ENCODE data around the gene EYS. TPM values are rescaled to one million over a fixed set of nuclear protein-coding genes. Genes with fewer than 3 reads are reported as not detected.
"Not testable (repeated sequence)": the region's sequence is repeated elsewhere in the genome, so short reads cannot be mapped to it uniquely, and the experiment has no call there.

The EYS gene
- total RNA-seq, 2 experiments from 2014 or later = not detected

DNA sequence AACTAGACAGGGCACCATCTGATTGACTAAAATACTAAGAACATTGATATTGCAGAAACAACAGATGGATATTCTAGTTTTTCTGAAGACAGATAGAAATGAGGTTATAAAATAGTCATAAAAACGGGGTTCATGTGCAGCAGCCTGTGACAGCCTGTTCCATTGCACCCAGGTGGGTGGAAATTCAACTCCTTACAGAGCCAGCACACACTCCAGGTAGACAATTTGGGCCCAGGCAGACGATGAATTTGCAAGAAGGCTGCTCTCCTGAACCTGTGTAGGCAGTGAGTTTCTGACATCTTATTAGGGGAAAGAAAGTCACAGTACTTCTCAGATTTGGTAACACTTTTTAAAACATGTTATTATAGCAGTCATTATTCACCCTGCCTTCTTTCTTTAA is 1657.3 kb downstream of the EYS start:
- H3K9me3 Mint-ChIP-seq = no peaks in the 10 kb centered on the region
- no peaks in the 10 kb centered on the region for H3K4me1 Mint-ChIP-seq
- H3K4me3 Mint-ChIP-seq = no peak overlapping the region
- ATAC-seq (ENCODE audit: low read depth) = no peak
- no peaks in the 10 kb centered on the region for H3K36me3 Mint-ChIP-seq
- DNase-seq = no peak
- H3K27ac Mint-ChIP-seq = no peak overlapping the region
- POLR2A ChIA-PET = no interaction called here
- H3K27me3 Mint-ChIP-seq = no peaks in the 10 kb centered on the region

DNA sequence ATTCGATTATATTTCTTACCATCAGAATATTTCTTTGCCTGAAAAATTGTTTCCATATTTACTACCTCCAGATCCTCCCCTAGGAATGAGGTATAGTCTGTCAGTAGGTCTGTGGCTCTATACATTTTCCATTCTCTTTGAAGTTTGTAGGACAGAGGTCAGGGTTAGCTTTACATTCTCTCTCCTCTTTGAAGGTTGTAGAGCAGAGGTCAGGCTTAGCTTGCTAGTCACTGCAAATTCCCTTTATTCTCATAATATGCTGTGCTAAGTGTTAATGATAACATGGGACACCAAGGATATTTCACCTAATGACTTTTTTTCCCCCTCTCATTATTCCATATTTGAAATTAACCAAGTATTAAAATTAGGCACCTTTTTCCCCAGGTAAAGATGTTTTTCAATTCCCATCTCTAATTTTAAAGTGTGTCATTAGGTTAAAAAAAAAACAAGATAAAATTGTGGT is 1660.2 kb downstream of the EYS start:
- no peaks in the 10 kb centered on the region for H3K9me3 Mint-ChIP-seq
- H3K27ac Mint-ChIP-seq = no peak overlapping the region
- ATAC-seq (ENCODE audit: low read depth) (no peak), DNase-seq (no peak)
- no peaks in the 10 kb centered on the region for H3K36me3 Mint-ChIP-seq
- H3K4me3 Mint-ChIP-seq = no peak overlapping the region
- no peaks in the 10 kb centered on the region for H3K4me1 Mint-ChIP-seq
- POLR2A ChIA-PET = no interaction called here
- no peaks in the 10 kb centered on the region for H3K27me3 Mint-ChIP-seq

GRCh38 chr6:64041373-64041772 is 1665.7 kb downstream of the EYS start:
- H3K36me3 Mint-ChIP-seq = no peaks in the 10 kb centered on the region

DNA sequence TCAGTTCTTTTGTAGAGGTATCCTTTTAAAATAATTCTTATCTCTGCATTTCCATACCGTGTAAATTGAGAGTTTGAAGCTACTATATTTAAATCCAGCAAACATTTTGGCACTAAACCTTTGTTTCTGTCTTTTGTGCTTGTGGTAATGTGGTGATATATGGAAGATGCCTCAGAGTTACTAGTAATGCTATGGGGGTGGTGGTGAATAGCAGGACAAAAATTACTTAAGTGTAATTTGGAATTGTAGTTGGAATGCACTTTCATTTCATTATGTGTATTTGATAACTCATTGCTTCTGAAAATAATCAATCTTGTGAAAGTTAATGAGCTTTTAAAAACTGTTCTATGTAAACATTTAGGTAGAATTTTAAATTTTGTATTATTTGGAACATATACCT is 1666.9 kb downstream of the EYS start:
- DNase-seq (no peak), ATAC-seq (ENCODE audit: low read depth) (no peak)
- POLR2A ChIA-PET = no interaction called here
- no peaks in the 10 kb centered on the region for H3K36me3 Mint-ChIP-seq
- no peak overlapping the region for H3K27ac Mint-ChIP-seq
- no peaks in the 10 kb centered on the region for H3K27me3 Mint-ChIP-seq
- H3K4me1 Mint-ChIP-seq = no peaks in the 10 kb centered on the region
- H3K4me3 Mint-ChIP-seq = no peak overlapping the region
- H3K9me3 Mint-ChIP-seq = no peaks in the 10 kb centered on the region

More at GRCh38 chr6:64041373-64041772, 1665.7 kb downstream of the EYS start:
- ATAC-seq (ENCODE audit: low read depth) (no peak), DNase-seq (no peak)
- Mint-ChIP-seq H3K27ac (no peak overlapping the region), H3K4me3 (no peak overlapping the region), H3K9me3 (no peaks in the 10 kb centered on the region), H3K27me3 (no peaks in the 10 kb centered on the region), H3K4me1 (no peaks in the 10 kb centered on the region)
- POLR2A ChIA-PET = no interaction called here

GRCh38 chr6:64037427-64037826 is 1669.6 kb downstream of the EYS start:
- H3K4me1 Mint-ChIP-seq = no peaks in the 10 kb centered on the region
- DNase-seq (no peak), ATAC-seq (ENCODE audit: low read depth) (no peak)
- POLR2A ChIA-PET = no interaction called here
- no peaks in the 10 kb centered on the region for H3K9me3 Mint-ChIP-seq
- H3K27ac Mint-ChIP-seq = no peak overlapping the region
- no peaks in the 10 kb centered on the region for H3K36me3 Mint-ChIP-seq
- no peaks in the 10 kb centered on the region for H3K27me3 Mint-ChIP-seq
- no peak overlapping the region for H3K4me3 Mint-ChIP-seq

DNA sequence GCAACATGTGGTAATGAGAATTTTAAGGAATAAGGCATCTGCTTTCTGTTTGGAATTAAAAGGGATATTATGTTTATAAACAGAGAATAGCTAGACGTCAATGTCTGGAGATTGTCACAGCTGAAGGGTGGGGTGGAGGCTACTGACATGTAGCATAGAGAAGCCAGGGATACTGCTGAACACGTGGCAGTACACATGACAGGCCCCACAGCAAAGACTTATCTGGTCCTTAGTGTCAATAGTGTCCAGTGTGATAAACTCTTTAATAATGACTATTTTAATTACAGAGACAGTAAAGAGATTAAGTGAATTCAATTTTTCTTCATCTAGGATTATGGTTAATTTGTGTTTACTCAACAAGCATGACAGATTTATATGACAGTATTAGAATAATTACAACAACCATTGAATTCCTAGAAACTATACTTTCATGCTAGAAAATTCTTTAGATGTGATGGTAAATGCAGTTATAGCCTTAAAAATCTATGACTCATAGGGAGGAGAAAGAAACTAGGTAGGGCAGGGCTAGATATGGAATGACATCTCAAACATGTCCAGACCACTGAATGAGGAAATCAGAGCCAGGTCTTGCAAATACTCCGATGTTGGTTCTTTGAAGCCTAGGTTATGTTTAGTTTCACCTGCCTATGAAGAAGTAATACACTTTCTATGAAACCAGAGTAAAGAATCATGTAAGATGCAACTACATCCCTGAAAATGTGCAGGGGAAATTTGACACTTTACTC is 1671.9 kb downstream of the EYS start:
- H3K4me1 Mint-ChIP-seq = no peaks in the 10 kb centered on the region

GRCh38 chr6:64034291-64034690 is 1672.7 kb downstream of the EYS start:
- Mint-ChIP-seq H3K27ac (no peak overlapping the region), H3K9me3 (peaks cover 1% of the 10 kb centered on the region), H3K36me3 (no peaks in the 10 kb centered on the region), H3K4me1 (no peaks in the 10 kb centered on the region), H3K4me3 (no peak overlapping the region), H3K27me3 (no peaks in the 10 kb centered on the region)
- POLR2A ChIA-PET = no interaction called here
- DNase-seq (no peak), ATAC-seq (ENCODE audit: low read depth) (no peak)

More for the DNA sequence above, 1671.9 kb downstream of the EYS start:
- ATAC-seq (ENCODE audit: low read depth) (no peak), DNase-seq (no peak)
- H3K9me3 Mint-ChIP-seq = no peaks in the 10 kb centered on the region
- no peak overlapping the region for H3K27ac Mint-ChIP-seq
- POLR2A ChIA-PET = no interaction called here
- no peak overlapping the region for H3K4me3 Mint-ChIP-seq
- no peaks in the 10 kb centered on the region for H3K27me3 Mint-ChIP-seq
- H3K36me3 Mint-ChIP-seq = no peaks in the 10 kb centered on the region

GRCh38 chr6:64030950-64031618 is 1675.9 kb downstream of the EYS start:
- not testable (repeated sequence) for H3K4me3 Mint-ChIP-seq, H3K27me3 Mint-ChIP-seq

DNA sequence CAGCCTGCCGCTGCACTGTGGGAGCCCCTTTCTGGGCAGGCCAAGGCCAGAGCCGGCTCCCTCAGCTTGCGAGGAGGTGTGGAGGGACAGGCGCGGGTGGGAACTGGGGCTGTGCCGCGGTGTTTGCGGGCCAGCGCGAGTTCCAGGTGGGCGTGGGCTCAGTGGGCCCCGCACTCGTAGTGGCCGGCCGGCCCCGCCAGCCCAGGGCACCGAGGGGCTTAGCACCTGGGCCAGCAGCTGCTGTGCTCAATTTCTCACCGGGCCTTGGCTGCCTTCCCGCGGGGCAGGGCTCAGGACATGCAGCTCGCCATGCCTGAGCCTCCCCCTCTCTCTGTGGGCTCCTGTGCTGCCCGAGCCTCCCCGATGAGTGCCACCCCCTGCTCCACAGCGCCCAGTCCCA is 1683.3 kb downstream of the EYS start:
- DNase-seq (no peak), ATAC-seq (ENCODE audit: low read depth) (no peak)
- no peak overlapping the region for H3K27ac Mint-ChIP-seq
- no peaks in the 10 kb centered on the region for H3K4me1 Mint-ChIP-seq
- H3K36me3 Mint-ChIP-seq = no peaks in the 10 kb centered on the region
- POLR2A ChIA-PET = no interaction called here
- no peaks in the 10 kb centered on the region for H3K9me3 Mint-ChIP-seq
- H3K4me3 Mint-ChIP-seq = no peak overlapping the region
- no peaks in the 10 kb centered on the region for H3K27me3 Mint-ChIP-seq

More at GRCh38 chr6:64030950-64031618, 1675.9 kb downstream of the EYS start:
- H3K36me3 Mint-ChIP-seq; POLR2A ChIA-PET; ATAC-seq (ENCODE audit: low read depth); DNase-seq; H3K9me3 Mint-ChIP-seq; H3K27ac Mint-ChIP-seq; H3K4me1 Mint-ChIP-seq: not testable (repeated sequence)

GRCh38 chr6:64014595-64014994 is 1692.4 kb downstream of the EYS start:
- no peak for DNase-seq
- Mint-ChIP-seq H3K27me3 (peaks cover 2% of the 10 kb centered on the region), H3K27ac (no peak overlapping the region), H3K4me3 (no peak overlapping the region), H3K4me1 (peaks cover 1% of the 10 kb centered on the region), H3K9me3 (no peaks in the 10 kb centered on the region), H3K36me3 (no peaks in the 10 kb centered on the region)
- POLR2A ChIA-PET = no interaction called here
- ATAC-seq (ENCODE audit: low read depth) = no peak

DNA sequence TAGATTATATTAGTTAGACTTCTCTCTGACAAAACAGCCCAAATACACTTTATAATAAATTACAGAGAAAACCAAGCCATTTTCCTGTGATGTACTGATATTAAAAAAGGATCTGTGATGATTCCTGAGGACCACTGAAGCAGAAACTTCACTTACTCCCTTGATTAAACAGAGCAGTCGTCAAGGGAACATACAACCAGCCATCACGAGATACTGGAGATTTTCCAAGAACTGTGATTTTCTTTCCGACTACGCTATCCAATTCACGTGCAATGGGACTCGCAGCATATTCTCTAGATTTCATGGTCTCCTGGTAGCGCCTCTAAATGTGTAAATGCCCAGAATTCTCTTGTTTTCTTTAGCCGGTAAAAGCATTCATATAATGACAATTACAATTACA is 1694.0 kb downstream of the EYS start:
- peaks cover 1% of the 10 kb centered on the region for H3K4me1 Mint-ChIP-seq
- H3K27ac Mint-ChIP-seq = no peak overlapping the region
- no peaks in the 10 kb centered on the region for H3K9me3 Mint-ChIP-seq
- POLR2A ChIA-PET = no interaction called here
- no peaks in the 10 kb centered on the region for H3K36me3 Mint-ChIP-seq
- ATAC-seq (ENCODE audit: low read depth) = no peak
- H3K27me3 Mint-ChIP-seq = peaks cover 2% of the 10 kb centered on the region
- no peak for DNase-seq
- no peak overlapping the region for H3K4me3 Mint-ChIP-seq

- H3K9me3 Mint-ChIP-seq = no peaks in the 10 kb centered on the region
- no peak overlapping the region for H3K27ac Mint-ChIP-seq
- ATAC-seq (ENCODE audit: low read depth) = no peak
- peaks cover 1% of the 10 kb centered on the region for H3K4me1 Mint-ChIP-seq
- H3K4me3 Mint-ChIP-seq = no peak overlapping the region
- DNase-seq = no peak
- H3K27me3 Mint-ChIP-seq = peaks cover 2% of the 10 kb centered on the region
- POLR2A ChIA-PET = no interaction called here
- H3K36me3 Mint-ChIP-seq = no peaks in the 10 kb centered on the region
Measured at GRCh38 chr6:64012351-64013001, 1694.5 kb downstream of the EYS start.

- Mint-ChIP-seq H3K27ac (no peak overlapping the region), H3K36me3 (no peaks in the 10 kb centered on the region), H3K4me1 (peaks cover 1% of the 10 kb centered on the region), H3K4me3 (no peak overlapping the region), H3K27me3 (peaks cover 2% of the 10 kb centered on the region), H3K9me3 (no peaks in the 10 kb centered on the region)
- ATAC-seq (ENCODE audit: low read depth) = no peak
- POLR2A ChIA-PET = no interaction called here
- no peak for DNase-seq
Measured at GRCh38 chr6:64010666-64011065, 1696.4 kb downstream of the EYS start.

DNA sequence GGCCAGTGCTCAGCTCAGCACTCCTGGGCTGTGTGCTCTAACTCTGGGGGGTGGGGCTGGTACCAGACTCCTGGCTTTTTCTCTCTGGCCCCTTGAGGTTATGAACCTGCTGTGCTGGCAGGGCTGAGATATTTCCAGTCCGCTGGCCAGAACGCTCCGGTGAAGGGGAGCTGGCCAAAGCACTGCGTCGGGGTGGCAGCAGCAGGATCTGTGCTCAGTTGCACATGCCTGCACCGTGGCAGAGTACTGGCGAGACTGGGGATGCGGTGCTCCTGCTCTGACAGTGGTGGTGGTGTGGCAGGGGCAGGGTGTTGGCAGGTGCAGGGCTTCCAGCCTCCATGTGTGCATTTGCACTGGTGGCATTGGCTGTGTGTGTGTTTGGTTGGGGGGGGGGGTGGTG is 1697.0 kb downstream of the EYS start:
- Mint-ChIP-seq H3K4me1 (peaks cover 1% of the 10 kb centered on the region), H3K27ac (no peak overlapping the region), H3K9me3 (no peaks in the 10 kb centered on the region), H3K27me3 (peaks cover 2% of the 10 kb centered on the region), H3K36me3 (no peaks in the 10 kb centered on the region), H3K4me3 (no peak overlapping the region)
- POLR2A ChIA-PET = no interaction called here
- ATAC-seq (ENCODE audit: low read depth) (no peak), DNase-seq (no peak)

Measured in activated naive CD8-positive, alpha-beta T cell treated with anti-CD3 and anti-CD28 coated beads, Interleukin-2, amount 10 ng/mL, durations not matched to agents 7 days and 5 days (primary cell).